GM21360 (cell line): Measurements from ENCODE around the gene OR6C68.
"Not testable (repeated sequence)": the region's sequence is repeated elsewhere in the genome, so short reads cannot be mapped to it uniquely, and the experiment has no call there.

ENCODE experiments used
- ATAC-seq: cut with Tn5 transposase; IDR thresholded peaks from one replicate; pipeline ENCODE4 v1.9.1; 2021; ENCODE audit warnings: mild to moderate bottlenecking, moderate library complexity; ENCODE audit not compliant: unreplicated experiment

The OR6C68 gene

GRCh38 chr12:55492078-55492477, at the start of gene OR6C68:
OR6C68 (plus strand) TSS chr12:55492378; CDS start chr12:55492378, 0 bp downstream.
- no peak for ATAC-seq

- ATAC-seq: no peak
Measured at GRCh38 chr12:55443776-55444175, 48.4 kb upstream of the OR6C68 start, which contains the start of gene OR6C2. OR6C2 (plus strand) TSS chr12:55444076; CDS start chr12:55452214, 8,138 bp downstream.

- ATAC-seq: no peak
Measured at GRCh38 chr12:55445357-55445756, 46.8 kb upstream of the OR6C68 start.

- no peak for ATAC-seq
Measured at GRCh38 chr12:55446326-55446725, 45.9 kb upstream of the OR6C68 start.

- no peak for ATAC-seq
Measured at GRCh38 chr12:55448825-55449224, 43.4 kb upstream of the OR6C68 start.

GRCh38 chr12:55464926-55465325, 27.3 kb upstream of the OR6C68 start:
- not testable (repeated sequence) for ATAC-seq

GRCh38 chr12:55467836-55468235, 24.3 kb upstream of the OR6C68 start:
- peak; percentile 80 for ATAC-seq

GRCh38 chr12:55469291-55469690, 22.9 kb upstream of the OR6C68 start:
- no peak for ATAC-seq

- no peak for ATAC-seq
Measured at GRCh38 chr12:55470088-55470829, 21.9 kb upstream of the OR6C68 start, which contains the start of gene OR6C70. OR6C70 (minus strand) TSS chr12:55470138; CDS start chr12:55470138, 0 bp downstream.

- ATAC-seq: no peak
Measured at GRCh38 chr12:55472264-55472663, 19.9 kb upstream of the OR6C68 start.

GRCh38 chr12:55479136-55479535, 13.0 kb upstream of the OR6C68 start:
- ATAC-seq: not testable (repeated sequence)

- not testable (repeated sequence) for ATAC-seq
Measured at GRCh38 chr12:55484284-55484683, 7.9 kb upstream of the OR6C68 start.

GRCh38 chr12:55495490-55495889, 3.3 kb downstream of the OR6C68 start:
- no peak for ATAC-seq

- no peak for ATAC-seq
Measured at GRCh38 chr12:55499231-55499630, 7.1 kb downstream of the OR6C68 start.

- no peak for ATAC-seq
Measured at GRCh38 chr12:55499810-55500252, 7.7 kb downstream of the OR6C68 start.

GRCh38 chr12:55501601-55502000, 9.4 kb downstream of the OR6C68 start:
- ATAC-seq: no peak

GRCh38 chr12:55515696-55516095, 23.5 kb downstream of the OR6C68 start:
- no peak for ATAC-seq

GRCh38 chr12:55516391-55516790, 24.2 kb downstream of the OR6C68 start:
- no peak for ATAC-seq
